CD4-positive, alpha-beta T cell treated with Interleukin-4 for 1 hour (primary cell): ENCODE data around the gene INSC.

Experiments used
- DNase-seq, 2 donors: peaks; one replicate each; pipeline ENCODE4 v3.0.0-alpha.2; 2020 to 2022

INSC gene

DNA sequence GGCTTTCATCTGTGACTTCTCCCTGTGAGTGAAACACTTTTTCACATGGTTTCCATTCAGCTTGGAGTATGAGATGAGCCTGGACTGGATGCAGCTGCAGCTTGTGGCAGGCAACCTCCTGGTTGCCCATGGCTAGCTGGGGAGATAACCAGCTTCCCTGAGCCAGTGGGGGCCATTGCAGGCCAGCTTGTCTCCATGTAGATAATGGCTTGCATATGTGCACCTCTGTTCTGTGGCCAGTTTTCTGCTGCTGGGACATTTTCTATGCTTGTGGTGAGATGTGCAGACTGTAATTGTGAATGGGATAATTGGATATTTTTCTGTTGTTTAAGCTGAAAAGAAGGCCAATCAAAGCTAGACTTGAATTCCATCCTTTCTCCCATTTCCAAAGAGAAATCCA, 38.5 kb downstream of the INSC start:
- DNase-seq, result no peak

DNA sequence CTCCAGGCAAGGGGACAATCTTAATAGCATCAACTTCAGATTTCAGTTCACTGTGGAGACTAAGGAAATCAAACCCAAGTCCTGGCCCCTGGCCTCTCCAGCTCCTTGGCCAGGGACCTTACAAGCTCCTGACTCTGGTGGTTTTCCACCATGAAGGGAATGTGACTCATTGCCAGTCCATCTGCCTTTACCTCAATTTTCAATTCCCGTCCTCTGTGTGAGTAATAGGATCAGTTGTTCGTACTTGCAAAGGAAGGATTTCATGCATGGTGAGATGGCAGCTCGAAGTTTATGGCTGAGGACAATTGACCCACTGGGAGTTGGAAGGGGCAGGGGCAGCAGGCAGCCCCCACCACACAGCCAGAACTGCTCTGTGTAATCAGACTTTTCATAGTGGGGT, 42.5 kb downstream of the INSC start:
- DNase-seq, result no peak

DNA sequence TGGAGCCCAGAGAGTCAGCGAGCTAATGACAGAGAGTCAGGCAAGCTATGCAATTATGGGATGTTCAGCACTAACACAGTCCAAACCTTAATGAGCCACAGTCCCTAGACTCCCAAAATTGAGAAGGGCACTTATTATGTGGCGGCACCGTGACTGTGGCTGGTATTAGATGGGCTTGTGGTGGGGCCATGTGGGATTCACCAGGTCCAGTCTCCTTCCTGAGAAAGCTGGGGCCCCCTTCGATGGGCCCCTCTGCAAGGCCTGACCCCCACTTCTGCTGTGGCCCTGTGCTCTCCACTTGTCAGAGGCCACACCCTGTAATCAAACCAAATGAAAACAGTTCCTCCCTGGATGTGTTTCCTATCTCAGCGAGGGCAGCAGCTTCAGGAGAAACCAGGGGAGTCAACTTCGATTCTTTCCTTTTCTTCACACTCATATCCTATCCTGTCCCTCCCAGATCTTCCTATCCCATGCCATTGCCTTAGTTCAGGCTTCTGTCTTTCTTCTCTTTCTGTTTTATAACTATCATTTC, 42.9 kb downstream of the INSC start:
- no peak for DNase-seq

DNA sequence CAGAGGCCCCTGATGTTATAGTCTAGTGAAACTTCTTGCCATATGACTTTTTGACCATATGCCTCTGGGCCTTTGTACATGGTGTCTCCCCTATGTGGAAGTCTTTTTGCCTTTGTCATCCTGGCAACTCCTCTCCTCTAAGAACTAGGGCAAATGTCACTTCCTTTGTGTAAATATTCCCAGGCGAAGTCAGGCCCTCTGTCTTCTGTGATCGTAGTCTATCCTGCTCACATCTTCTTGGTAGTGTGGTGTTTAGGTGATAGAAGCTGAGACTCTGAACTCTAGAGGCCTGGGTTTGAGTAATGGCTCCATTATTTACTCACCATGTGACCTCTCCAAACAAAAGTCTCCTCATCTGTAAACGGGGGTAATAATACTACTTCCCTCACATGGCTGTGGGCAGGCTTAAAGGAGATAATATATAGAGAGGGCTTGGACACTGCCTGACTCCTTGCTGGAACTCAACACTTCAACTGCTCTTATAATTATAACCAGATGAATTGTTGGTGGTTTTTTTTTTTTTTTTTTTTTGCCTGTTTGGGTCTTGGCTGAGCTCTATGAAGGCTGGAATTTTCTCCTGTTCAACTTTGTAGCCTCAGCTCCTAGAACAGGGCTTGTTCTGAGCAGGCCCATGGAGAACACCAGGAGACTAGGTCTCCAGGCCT, 43.8 kb downstream of the INSC start:
- no peak for DNase-seq

DNA sequence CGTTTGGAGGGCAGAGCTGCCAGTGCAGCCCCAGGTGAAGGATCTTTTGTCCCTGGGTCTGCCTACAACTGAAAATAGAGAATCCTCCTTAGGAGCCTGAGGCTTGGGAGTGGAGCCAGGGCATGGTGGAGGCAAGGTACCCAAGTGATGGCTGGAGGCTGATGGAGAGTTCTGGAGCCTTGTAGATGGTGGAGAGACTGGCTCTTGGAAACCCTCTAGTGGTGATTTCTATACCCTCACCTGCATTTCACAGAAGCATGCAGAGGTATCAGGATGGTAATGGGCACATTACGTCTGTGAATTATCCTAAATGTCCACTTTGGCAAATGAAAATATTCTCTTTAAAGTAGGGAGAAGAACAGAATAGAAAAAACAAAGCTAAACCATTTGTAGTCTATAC, 44.4 kb downstream of the INSC start:
- no peak for DNase-seq

DNA sequence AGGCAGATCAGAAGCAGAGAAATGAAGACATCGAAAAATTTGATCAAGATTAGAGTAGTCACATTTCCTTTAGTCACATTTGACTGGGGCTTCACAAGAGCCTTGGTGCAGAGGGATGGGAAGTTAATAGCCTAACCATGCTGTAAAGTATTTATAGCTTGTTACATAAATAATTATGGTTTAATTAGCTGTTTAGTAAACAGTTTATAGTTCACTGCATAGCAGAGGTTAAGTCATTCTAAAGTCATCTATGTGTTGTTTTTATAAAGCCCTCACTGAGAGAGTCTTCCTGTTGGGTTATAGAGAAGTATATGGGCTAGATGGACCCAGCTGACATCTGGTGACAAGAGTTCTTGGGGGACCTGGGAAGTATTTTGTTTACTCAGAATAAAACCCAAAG, 47.1 kb downstream of the INSC start:
- no peak for DNase-seq

DNA sequence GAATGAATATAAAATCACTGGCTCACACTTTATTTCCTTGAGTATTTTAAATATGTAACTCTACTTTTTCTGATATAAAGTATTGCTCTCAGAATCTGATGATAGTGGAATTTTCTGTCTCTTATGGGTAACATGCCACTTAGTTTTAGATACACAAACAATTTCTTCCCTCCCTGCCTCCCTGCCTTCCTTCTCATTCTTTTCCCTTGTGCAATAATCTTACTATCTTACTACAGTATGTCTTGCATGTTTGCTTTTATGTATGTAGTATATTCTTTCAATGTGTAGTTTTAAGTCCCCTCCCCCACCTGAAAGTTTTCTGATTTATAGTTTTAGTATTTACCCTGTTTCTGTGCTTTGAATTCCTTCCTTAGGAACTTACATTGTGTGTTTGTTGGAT, 48.4 kb downstream of the INSC start:
- DNase-seq, result no peak

DNA sequence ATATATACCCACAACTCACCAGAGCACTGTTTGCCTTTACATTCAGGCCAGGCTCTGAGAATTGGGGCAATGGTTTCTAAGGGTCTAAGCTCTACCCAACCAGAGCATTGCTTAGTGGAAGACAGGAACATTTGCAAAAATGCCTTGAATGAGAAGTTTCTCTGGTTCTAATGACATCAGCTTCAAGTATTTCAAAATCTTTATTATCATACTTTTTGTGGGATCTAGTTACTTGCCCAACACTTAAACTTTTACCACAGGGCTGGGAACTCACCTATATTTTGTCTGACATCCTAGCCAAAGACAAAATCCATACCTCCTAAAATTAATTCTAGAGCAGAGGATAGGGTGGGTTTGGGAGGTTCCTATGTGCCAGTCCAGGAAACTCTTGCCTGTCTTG, 51.5 kb downstream of the INSC start:
- no peak for DNase-seq

DNA sequence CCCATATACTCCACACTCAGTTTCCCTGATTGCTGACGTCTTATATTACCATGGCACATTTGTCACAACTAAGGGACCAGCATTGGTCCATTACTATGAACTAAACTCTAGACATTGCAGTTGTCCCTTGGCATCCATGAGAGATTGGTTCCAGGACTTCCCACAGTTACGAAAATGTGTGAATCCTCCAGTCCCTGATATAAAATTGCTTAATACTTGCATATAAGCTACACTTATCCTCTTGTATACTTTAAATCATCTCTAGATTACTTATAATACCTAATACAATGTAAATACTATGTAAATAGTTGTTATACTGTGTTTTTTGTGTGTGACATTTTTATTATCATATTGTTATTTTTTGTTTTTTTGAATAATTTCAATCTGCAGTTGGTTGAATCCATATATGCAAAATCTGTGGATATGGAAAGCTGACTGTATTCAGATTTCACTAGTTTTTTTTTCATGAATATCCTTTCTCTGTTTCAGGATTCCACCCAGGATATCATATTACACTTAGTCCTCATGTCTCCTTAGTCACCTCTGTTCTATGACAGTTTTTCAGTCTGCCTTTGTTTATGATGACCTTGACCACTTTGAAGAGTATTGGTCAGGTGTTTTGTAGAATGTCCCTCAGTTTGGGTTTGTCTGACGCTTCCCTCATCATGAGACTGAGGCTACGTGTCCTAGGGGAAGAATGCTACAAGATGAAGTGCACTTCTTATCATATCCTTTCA, 55.3 kb downstream of the INSC start:
- no peak for DNase-seq

DNA sequence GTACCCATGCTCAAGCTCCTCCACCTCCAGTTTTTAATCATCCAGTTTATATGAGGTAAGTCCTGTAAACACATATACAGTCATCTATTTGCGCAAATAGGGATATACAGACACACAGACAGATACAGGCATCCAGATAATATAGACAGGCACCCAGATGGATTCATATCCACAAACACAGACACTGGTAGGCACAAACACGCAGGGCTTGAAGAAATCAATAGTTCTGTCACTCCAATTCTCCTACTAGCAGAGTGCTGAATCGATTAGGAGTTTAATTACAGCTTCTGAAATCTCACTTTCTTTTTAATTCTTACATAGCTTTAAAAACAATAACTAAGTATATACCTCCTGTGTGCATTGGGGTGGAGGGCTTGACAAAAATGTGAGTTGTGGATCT, 56.0 kb downstream of the INSC start:
- no peak for DNase-seq

DNA sequence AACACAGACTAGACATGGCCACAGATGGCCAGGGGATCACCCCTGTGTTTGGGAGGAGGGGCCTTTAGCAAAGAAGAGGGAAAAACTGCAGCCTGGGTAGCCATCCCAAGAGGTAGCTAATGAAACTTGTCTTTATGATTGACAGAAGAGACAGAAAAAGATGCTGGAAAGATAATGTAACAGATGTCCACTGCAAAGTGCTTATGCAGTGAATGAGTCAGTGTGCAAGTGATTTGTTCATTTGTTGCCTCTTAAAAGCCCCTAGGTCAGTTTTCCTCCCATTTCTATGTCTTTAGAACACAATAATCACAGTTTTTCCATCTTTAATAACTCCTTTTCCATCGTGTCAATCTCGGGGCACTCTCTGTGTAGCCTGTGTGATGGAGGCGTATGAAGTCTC, 57.2 kb downstream of the INSC start:
- DNase-seq, result no peak

DNA sequence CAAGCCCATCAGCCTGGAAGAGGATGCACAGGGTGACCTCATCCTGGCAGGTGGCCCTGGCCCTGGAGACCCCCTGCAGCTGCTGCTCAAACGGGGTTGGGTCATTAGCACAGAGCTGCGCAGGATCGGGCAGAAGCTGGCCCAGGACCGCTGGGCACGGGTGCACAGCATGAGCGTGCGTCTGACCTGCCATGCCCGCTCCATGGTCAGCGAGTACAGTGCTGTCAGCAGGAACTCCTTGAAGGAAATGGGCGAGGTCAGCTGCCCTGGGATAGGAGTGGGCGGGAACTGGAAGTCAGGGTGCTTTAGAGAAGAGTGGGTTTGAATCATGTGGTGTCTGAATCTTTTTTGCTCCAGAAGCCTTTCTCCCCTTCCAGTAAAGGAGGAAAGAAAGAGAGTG, 61.1 kb downstream of the INSC start:
- DNase-seq, result no peak

DNA sequence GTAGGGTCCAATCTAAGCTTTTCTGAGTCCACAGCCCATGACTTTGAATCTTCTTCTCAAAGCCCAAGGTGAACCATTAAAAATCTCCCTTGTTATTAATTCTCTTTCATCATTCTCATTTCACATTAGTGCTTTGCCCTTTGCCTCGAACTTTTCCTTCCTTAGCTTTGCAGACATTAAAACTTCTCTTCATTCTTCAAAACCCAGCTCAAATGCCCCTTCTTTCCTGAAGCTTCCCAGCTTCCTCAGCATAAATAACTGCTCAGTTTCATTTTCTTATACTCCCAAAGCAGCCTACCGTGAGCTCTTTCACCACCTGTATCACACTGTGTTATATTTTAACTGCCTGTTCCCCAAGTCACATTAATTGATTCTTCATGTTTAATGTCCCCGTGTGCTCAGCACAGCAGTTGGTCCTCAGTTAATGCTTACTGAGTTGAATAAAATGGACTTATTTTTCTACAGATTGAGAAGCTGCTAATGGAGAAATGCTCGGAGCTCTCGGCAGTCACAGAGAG, 62.0 kb downstream of the INSC start:
- no peak for DNase-seq

DNA sequence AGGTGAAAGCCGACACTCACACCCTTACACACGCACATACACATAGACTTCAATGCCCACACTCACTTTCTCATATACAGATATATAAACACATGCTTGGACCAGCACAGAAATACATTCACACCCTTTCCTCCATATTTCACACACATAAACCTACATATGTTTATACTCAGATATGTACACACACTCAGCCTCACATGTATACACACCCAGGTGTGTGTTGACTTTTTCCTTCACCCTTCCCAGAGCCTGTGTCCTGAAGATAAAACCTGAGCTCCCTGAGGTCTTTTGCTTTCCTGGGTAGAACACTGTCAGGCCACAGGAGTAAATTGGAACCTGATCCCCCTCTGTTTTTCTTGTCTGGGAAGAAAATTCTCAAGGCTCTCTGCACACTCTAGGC, 62.8 kb downstream of the INSC start:
- DNase-seq, result no peak

DNA sequence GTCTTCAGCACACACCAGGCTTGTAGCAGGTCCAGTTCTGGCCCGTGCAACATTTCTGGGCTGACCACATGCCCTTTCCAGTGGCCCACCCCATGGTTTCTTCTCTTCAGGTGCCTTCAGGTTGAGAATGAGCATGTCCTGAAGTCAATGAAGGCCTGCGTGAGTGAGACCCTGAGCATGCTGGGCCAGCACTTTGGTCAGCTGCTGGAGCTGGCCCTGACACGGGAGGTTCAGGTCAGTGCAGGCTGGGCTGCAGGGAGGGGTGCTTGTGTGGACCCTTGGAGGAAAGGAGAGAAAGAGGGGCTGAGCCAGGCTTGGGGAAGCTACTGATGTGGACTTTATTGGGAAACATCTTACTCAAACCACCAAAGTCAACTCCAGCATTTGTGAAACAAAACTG, 63.5 kb downstream of the INSC start:
- DNase-seq, result no peak

DNA sequence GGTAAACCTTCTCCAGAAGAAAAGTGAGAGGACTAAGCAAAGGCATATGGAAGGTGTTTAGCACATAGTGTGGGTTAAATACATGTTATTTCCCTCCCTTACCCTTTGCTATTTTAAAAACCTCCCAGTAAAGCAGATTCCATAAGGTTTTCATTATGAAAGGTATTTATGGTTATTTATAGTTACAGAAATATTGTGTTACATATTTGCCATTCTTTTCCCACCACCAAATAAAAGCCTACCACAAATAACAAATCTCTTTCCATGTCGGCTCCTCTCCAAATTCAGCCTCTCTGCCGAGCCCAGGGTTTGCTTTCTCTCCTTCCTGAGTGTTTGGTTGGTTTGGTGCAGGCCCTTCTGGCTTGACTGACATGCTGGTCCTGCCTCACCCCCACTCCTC, 64.4 kb downstream of the INSC start:
- no peak for DNase-seq

DNA sequence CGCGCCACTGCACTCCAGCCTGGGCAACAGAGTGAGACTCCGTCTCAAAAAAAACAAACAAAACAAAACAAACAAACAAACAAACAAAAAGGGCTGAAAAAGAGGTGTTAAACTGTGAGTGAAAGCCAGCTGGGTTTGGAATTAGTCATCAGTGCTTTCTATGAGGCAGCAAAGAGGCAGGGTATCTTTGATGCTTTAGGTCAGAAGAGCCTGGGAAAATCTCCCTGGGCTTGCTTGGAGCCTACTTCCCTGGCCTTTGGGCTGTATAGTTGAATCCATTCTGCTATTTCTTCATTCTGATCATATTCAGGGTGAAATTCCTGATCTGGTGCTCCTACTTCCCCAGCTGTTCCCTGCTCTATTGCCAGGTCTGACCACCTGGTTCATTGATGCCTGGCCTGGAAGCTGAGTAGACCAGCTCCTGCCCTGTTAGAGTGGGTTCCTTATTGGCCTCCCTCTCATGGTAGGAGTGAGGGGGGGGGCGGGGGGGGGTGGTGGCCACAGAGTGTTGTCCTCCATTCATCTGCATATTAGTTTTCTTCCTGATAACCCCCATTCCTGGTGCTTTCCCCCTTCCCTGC, 65.6 kb downstream of the INSC start:
- no peak for DNase-seq

DNA sequence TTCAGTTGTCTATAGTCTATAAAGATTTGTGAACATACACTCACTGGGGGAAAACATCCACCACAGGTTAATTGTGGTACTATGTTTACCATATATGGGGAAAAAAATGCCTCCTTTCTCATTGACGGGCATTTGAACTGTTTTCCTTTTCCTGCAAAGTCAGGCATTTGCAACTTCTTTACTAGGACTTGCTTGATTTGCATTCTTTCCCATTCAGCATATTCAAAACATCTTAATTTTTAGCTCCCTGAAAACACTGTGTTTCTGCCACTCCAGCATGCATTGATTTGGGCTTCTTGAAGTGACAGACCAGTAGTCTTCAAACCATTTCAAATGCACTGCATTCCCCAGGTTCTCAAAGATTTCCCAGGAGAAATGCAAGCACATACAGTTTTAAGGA, 67.6 kb downstream of the INSC start:
- no peak for DNase-seq

DNA sequence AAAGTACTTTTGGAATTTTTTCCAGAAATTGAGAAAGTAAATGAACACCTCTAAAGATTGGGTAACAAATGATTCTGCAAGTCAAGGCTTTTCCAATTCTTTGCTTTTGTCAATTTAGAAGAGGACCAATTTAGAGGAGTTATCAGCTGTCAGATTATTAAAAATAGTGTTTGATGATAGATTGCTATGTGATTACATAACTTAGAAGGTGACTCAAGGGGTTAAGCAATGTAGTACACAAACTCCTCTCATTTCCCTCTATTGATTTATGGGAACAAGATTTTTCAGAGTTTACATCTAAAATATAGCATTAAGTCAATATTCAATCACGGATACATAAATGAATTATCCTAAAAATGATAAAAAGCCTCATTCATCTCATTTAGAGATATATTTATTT, 70.3 kb downstream of the INSC start:
- DNase-seq, result no peak

DNA sequence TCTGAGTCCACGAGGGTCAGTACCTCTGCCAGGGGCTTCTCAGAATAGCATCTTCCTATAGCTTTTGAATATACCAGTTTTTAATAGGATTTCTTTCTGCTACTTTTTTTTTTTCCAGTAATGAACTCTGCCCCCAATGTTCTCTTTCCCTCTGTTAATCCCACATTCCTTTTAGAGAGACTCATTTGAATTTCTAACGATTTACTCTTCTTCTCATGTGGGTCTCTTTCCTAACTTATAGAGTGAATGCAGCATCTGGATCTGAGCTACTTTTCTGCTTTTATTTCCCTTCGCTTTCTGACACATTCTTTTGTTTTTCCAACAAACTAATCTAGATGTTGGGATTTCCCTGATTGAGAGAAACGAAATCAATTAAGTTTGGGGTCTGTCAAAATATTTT, 71.4 kb downstream of the INSC start:
- DNase-seq, result no peak

DNA sequence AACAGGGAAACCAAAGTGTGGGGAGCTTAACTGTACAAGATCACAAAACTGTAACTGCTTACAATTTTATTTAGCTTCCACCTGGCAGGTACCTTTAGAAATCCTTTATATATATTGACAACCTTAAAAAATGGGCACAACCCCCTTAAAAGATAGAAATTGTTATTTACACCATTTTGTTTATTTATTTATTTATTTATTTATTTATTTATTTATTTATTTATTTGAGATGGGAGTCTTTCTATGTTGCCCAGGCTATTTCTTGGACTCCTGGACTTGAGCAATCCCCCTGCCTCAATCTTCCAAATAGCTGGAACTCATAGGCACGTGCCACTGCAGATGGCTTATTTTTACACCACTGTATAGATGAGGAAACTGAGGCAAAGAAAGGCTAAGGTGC, 74.5 kb downstream of the INSC start:
- DNase-seq, result no peak

DNA sequence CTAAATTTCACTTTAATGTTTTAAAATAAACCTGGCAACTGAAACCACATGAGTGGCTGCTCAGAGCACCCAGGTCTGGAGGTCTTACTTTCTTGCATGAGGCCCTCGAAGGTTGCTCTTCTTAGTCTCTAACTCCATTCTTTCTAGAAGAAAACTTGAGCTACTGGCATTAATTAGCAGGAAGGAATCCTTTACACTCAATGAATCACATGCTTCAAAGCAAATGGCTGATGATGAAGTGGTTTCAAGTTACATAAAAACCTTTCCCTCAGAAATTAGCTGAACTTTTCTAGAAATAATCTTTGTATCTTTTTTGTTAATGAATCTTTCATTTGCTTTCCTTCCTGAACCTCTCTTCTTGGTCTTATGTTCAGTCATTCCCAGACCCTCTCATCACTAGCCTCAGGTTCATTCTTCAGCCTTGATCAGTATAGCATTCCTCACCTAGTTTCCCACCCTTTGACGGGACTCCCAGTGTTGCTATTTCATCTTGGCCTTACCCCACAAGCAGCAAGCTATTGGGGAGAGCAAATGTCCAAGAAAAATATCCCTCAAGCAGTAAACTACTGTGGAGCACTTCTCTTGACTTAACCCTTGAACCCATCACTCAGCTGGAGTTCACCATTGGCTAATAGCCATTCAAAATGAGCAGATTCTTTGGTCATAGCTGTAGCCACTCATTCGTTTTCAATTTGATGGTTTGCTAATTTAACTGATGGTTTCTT, 75.1 kb downstream of the INSC start:
- DNase-seq, result no peak

DNA sequence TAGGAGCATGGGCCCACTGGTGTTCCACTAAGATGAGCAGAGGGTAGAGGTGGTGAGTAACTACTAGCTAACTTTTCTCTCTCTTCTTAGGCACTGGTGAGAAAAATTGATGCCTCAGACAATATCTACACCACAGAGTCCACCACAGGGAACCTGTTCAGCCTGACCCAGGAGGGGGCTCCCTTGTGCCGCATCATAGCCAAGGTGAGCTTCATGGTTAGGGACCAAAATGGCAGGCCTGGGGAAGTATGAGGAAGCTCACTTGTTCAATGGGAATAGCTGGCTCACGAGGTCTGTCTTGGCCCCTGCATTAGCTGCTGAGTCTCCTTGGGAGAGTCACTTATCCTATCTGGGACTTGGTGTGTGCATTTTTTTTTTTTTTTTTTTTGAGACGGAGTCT, 75.9 kb downstream of the INSC start:
- DNase-seq, result no peak
